Activated T-cell treated with anti-CD3 and anti-CD28 coated beads for 4 hours (primary cell): ENCODE data around the gene STK36.
A peak's percentile ranks its signal among the peaks of the same experiment; 100 is the strongest.

Experiments
- DNase-seq: peaks from one replicate; pipeline ENCODE4 v3.0.0-alpha.2; 2020

The STK36 gene

GRCh38 chr2:218664653-218665052, 7.2 kb upstream of the STK36 start:
- DNase-seq = no peak

GRCh38 chr2:218671097-218671653, 711 bp upstream of the STK36 start:
- DNase-seq = no peak

- DNase-seq = no peak
These were observed 7.2 kb downstream of the STK36 start for GRCh38 chr2:218679119-218679518.

GRCh38 chr2:218680061-218680460, 8.2 kb downstream of the STK36 start:
- no peak for DNase-seq

- peak; percentile 7 for DNase-seq
These were observed 15.6 kb downstream of the STK36 start for GRCh38 chr2:218687400-218688060.

GRCh38 chr2:218691234-218691633, 19.3 kb downstream of the STK36 start:
- DNase-seq = no peak

- DNase-seq = no peak
These were observed 22.7 kb downstream of the STK36 start for GRCh38 chr2:218694405-218695145.

- DNase-seq = no peak
These were observed 27.0 kb downstream of the STK36 start for GRCh38 chr2:218698885-218699284.

- DNase-seq = no peak
These were observed 29.9 kb downstream of the STK36 start for GRCh38 chr2:218701806-218702205.

GRCh38 chr2:218703341-218703740, 31.5 kb downstream of the STK36 start:
- DNase-seq = no peak

- no peak for DNase-seq
These were observed 36.2 kb downstream of the STK36 start for GRCh38 chr2:218708086-218708485.

GRCh38 chr2:218709908-218710307, 38.0 kb downstream of the STK36 start:
- DNase-seq = no peak

- DNase-seq = no peak
These were observed 38.4 kb downstream of the STK36 start for GRCh38 chr2:218710334-218710686.

- peak; percentile 97 for DNase-seq
These were observed 39.0 kb downstream of the STK36 start, which contains the start of gene TTLL4 for GRCh38 chr2:218710687-218711549. Gene TTLL4 (plus strand): TSS chr2:218710835. CDS start chr2:218737677, 26,842 bp downstream.

- no peak for DNase-seq
These were observed 39.7 kb downstream of the STK36 start for GRCh38 chr2:218711550-218711929.

- DNase-seq = no peak
These were observed 42.0 kb downstream of the STK36 start for GRCh38 chr2:218713922-218714321.

- no peak for DNase-seq
These were observed 44.2 kb downstream of the STK36 start for GRCh38 chr2:218716070-218716469.

GRCh38 chr2:218717262-218717661, 45.4 kb downstream of the STK36 start:
- DNase-seq = no peak

- DNase-seq = no peak
These were observed 46.2 kb downstream of the STK36 start for GRCh38 chr2:218718058-218718457.

GRCh38 chr2:218719457-218719856, 47.6 kb downstream of the STK36 start:
- DNase-seq = no peak

GRCh38 chr2:218720048-218721041, 48.5 kb downstream of the STK36 start:
- DNase-seq = no peak

- no peak for DNase-seq
These were observed 49.6 kb downstream of the STK36 start for GRCh38 chr2:218721488-218721887.
